ENCODE measurements around the gene CD9. TPM values are rescaled to one million over a fixed set of nuclear protein-coding genes. Genes with fewer than 3 reads are reported as not detected.

CD9 gene
- total RNA-seq, 3 donors from 2014 or later, result 91.1 to 436 (median 243) TPM

DNA sequence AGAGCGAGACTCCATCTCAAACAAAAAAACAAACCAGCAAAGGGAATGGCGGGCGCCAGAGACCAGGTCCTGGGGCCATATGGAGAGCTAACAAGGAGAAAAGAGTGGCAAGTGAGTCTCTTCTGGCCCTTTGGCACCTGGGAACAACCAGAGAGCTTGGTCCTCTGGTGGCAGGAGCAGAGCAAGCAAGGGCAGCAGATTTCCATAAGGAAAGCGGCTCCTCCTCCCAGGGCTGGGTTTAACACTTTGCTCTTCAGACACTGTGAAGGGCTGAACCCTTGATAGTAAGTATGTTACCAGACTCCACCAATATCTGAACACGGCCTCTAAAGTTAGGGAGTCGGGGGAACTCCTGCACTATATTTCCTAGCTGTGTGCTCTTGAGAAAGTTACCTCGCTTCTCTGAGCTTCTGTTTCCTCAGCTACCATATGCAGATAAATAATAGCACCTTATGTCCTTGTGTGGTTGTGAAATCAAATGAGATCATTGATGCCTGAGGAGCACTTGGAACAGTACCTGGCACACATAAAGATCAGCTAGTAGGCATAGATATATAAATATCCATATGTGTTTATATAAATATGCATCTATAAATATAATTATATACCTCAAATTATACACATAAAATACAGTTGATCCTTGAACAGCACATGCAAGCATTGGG is 76.9 kb downstream of the CD9 start:
- Histone ChIP-seq H3K27ac (peak overlapping the region; percentile 94 to 99), H3K36me3 (no peaks in the 10 kb centered on the region), H3K4me3 (no peak overlapping the region), H3K9me3 (no peaks in the 10 kb centered on the region), H3K4me1 (peaks cover 14 to 26% of the 10 kb centered on the region in 2 donors), H3K27me3 (no peaks in the 10 kb centered on the region)
- intact Hi-C loops (cut with DNase I; ENCODE audit: low total_unique reads), result loop anchor here (10.0 kb wide), 1 partner anchor 62 kb away; no protein-coding TSS in a partner anchor
- no peak for DNase-seq (ENCODE audit: low spot score in 2 of 2)
- TF ChIP-seq, protein P1, sequence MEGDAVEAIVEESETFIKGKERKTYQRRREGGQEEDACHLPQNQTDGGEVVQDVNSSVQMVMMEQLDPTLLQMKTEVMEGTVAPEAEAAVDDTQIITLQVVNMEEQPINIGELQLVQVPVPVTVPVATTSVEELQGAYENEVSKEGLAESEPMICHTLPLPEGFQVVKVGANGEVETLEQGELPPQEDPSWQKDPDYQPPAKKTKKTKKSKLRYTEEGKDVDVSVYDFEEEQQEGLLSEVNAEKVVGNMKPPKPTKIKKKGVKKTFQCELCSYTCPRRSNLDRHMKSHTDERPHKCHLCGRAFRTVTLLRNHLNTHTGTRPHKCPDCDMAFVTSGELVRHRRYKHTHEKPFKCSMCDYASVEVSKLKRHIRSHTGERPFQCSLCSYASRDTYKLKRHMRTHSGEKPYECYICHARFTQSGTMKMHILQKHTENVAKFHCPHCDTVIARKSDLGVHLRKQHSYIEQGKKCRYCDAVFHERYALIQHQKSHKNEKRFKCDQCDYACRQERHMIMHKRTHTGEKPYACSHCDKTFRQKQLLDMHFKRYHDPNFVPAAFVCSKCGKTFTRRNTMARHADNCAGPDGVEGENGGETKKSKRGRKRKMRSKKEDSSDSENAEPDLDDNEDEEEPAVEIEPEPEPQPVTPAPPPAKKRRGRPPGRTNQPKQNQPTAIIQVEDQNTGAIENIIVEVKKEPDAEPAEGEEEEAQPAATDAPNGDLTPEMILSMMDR (IDR thresholded peaks at IDR 0.05), result no peak
- no peak for TF ChIP-seq POLR2A (IDR thresholded peaks at IDR 0.05)
- TF ChIP-seq POLR2AphosphoS5 (IDR thresholded peaks at IDR 0.05), result no peak

DNA sequence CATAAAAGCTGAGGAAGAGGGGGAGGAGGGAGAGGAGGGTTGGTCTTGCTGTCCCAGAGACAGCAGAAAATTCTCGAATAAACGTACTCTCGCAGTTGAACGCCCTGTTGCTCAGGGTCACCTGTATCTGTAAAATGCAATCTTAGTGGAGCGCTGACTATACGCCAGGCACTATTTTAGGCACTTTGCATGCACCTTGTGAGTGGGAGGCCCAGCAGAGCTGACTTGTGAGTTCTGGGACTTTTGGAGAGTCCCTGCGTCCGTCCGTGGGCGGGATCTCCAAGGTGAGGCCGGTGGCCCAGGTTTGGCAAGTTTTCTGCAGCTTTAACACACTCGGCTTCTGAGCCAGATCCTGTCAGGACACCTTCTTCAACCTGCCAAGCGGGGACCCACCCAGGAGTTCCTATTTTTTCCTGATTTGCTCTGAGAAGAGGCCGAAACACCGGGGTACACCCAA is 77.8 kb downstream of the CD9 start:
- intact Hi-C loops (cut with DNase I; ENCODE audit: low total_unique reads), result loop anchor here (10.0 kb wide), 1 partner anchor 63 kb away; no protein-coding TSS in a partner anchor
- DNase-seq (ENCODE audit: low spot score in 2 of 2), result peak; percentile 84 to 89
- peak overlapping the region; percentile 94 to 99 for H3K27ac ChIP-seq

DNA sequence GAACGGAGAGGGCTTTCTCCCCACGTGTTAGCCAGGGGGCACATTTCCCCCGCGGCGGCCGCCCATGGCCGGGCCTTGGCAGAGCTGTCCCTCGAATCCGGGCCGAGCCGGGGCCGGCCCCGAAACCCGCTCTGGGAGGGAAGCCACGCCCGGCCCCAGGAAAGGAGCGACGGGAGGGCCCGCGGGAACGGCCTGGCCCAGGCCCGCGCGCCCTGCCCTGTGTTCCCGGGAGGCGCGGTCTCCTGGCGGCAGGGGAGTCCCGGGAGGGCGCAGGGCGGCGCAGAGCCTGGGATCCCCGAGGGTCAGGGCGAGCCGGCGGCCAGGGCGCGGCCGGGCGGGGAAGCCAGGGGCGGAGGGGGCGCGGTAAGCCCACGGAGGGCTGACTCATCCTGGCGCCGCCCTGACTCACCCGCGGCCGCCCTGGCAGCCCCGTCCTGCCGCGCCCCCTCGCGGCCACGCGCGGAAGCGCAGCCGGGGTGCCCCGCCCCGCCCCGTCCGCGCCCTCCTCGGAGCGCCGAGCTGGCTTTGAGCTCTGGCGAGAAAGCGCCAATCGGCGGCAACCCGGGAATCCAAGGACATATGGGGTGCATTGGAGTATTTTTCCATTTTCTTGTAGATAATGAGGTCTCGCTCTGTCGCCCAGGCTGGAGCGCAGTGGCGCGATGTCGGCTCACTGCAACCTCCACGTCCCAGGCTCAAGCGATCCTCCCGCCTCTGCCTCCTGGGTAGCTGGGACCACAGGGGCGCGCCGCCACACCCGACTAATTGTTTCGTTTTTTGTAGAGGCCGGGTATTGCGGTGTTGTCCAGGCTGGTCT is 78.4 kb downstream of the CD9 start:
- TF ChIP-seq POLR2A (IDR thresholded peaks at IDR 0.05) (no peak), POLR2AphosphoS5 (IDR thresholded peaks at IDR 0.05) (peak in 2 of 3 donors; percentile 58 to 65)
- TF ChIP-seq, protein P1 (IDR thresholded peaks at IDR 0.05), result peak; percentile 44 to 99 (median 50)
- intact Hi-C loops (cut with DNase I; ENCODE audit: low total_unique reads), result loop anchor here (10.0 kb wide), 1 partner anchor 64 kb away; no protein-coding TSS in a partner anchor
- peak; percentile 81 to 83 for DNase-seq (ENCODE audit: low spot score in 2 of 2)

More for the DNA sequence above, 77.8 kb downstream of the CD9 start:
- Histone ChIP-seq H3K27me3 (no peaks in the 10 kb centered on the region), H3K36me3 (no peaks in the 10 kb centered on the region), H3K4me1 (peaks cover 14 to 26% of the 10 kb centered on the region in 2 donors), H3K9me3 (no peaks in the 10 kb centered on the region), H3K4me3 (peak overlapping the region; percentile 49 to 79 (median 59))
- TF ChIP-seq POLR2AphosphoS5 (IDR thresholded peaks at IDR 0.05), result no peak

DNA sequence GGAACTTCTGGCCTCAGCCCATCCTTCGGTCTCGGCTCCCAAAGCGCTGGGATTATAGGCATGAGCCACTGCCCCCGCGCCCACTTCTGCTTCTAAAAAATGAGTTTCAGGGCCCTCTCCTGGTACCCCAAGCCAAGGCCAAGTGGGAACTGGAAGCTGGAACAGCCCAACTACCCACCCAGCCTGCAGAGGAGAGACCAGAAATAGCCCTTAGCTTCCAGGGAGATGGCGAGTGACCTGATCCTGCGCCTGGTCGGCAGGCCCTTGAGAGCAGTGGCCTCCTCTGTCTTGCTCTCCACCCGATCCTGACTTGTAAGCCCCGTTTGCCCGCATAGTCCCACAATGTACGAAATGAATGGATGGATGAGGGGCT is 79.0 kb downstream of the CD9 start:
- peaks cover 4 to 15% of the 10 kb centered on the region in 2 donors for H3K4me1 ChIP-seq
- intact Hi-C loops (cut with DNase I; ENCODE audit: low total_unique reads), result loop anchor here (10.0 kb wide), 1 partner anchor 64 kb away; no protein-coding TSS in a partner anchor
- no peak for DNase-seq (ENCODE audit: low spot score in 2 of 2)
- peak overlapping the region; percentile 94 to 99 for H3K27ac ChIP-seq
- H3K9me3 ChIP-seq, result no peaks in the 10 kb centered on the region
- H3K4me3 ChIP-seq, result peak overlapping the region in 2 of 3 donors; percentile 59 to 79
- TF ChIP-seq POLR2A (IDR thresholded peaks at IDR 0.05), result no peak
- no peak for TF ChIP-seq POLR2AphosphoS5 (IDR thresholded peaks at IDR 0.05)
- TF ChIP-seq, protein P1 (IDR thresholded peaks at IDR 0.05), result no peak
- no peaks in the 10 kb centered on the region for H3K27me3 ChIP-seq
- no peaks in the 10 kb centered on the region for H3K36me3 ChIP-seq

More for the DNA sequence above, 78.4 kb downstream of the CD9 start:
- H3K36me3 ChIP-seq, result no peaks in the 10 kb centered on the region
- no peaks in the 10 kb centered on the region for H3K27me3 ChIP-seq
- H3K27ac ChIP-seq, result peak overlapping the region; percentile 94 to 99
- H3K4me1 ChIP-seq, result peaks cover 9 to 20% of the 10 kb centered on the region in 2 donors
- no peaks in the 10 kb centered on the region for H3K9me3 ChIP-seq
- peak overlapping the region; percentile 49 to 79 (median 59) for H3K4me3 ChIP-seq

DNA sequence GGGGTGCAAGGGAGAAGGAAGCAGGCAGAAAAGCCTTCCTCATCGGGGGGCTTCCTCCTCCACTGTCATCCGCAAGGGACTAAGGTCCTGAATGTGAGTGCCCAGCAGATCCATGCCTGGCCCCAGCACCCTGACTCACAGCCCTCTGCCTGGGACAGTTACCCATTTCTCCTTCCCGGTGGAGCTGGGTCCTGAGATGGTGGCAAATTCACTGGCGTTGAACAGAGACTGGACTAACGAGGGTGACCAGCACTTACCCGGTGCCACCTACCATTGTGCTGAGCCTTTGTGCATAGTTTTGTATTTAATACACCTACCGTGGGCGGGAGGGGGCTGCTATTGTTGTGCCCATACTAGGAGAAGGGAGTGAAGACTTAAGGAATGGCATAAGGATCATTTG is 79.4 kb downstream of the CD9 start:
- peaks cover 4 to 12% of the 10 kb centered on the region in 2 donors for H3K4me1 ChIP-seq
- peak in 1 of 2 donors; percentile 48 for DNase-seq (ENCODE audit: low spot score in 2 of 2)

More for the DNA sequence above, 79.4 kb downstream of the CD9 start:
- H3K36me3 ChIP-seq, result no peaks in the 10 kb centered on the region
- H3K9me3 ChIP-seq, result no peaks in the 10 kb centered on the region
- TF ChIP-seq, protein P1 (IDR thresholded peaks at IDR 0.05), result no peak
- no peak for TF ChIP-seq POLR2AphosphoS5 (IDR thresholded peaks at IDR 0.05)
- no peak for TF ChIP-seq POLR2A (IDR thresholded peaks at IDR 0.05)
- intact Hi-C loops (cut with DNase I; ENCODE audit: low total_unique reads), result loop anchor here (5.0 to 10.0 kb wide), 3 partner anchors 65 to 215 kb away; no protein-coding TSS in a partner anchor
- peak overlapping the region; percentile 94 to 99 for H3K27ac ChIP-seq
- H3K27me3 ChIP-seq, result no peaks in the 10 kb centered on the region
- no peak overlapping the region for H3K4me3 ChIP-seq

Measured in breast epithelium (tissue), 4 donors.